GM12878 (cell line): Measurements from ENCODE around the gene DNAH1. TPM values are rescaled to one million over a fixed set of nuclear protein-coding genes. Genes with fewer than 3 reads are reported as not detected.

Experiments used
- ATAC-seq: fragments of 200-7000 bp; cut with Tn5 transposase; 3 replicates; pipeline ENCODE4 v1.9.1; 2020; ENCODE audit warnings: mild to moderate bottlenecking, moderate library complexity
- BruUV-seq: library from RNA; stranded (reverse); fragments of 400-500 nt; replicated peaks from 2 replicates; lab custom pipeline; 2021; lab: Mats Ljungman, UMichigan
- CTCF ChIA-PET: fragments of 300-600 bp; sonication (Branson Sonifier 250); formaldehyde crosslinking; extraction: SDS; loops from one replicate; lab custom pipeline; 2021; ENCODE audit warnings: inconsistent platforms; lab: Yijun Ruan, JAX
- POLR2A ChIA-PET: fragments of 350-600 bp; formaldehyde crosslinking; extraction: SDS; loops from one replicate; lab custom pipeline; 2021; ENCODE audit warnings: inconsistent platforms; lab: Charles Lee
- RAD21 ChIA-PET: fragments of 300-600 bp; sonication (Branson Sonifier 250); formaldehyde crosslinking; loops from one replicate; lab custom pipeline; 2023; ENCODE audit warnings: antibody characterized with exemption; ENCODE audit not compliant: unreplicated experiment; lab: Charles Lee
- SMC1A ChIA-PET: fragments of 300-600 bp; sonication (Branson Sonifier 250); formaldehyde crosslinking; loops from one replicate; lab custom pipeline; 2023; ENCODE audit not compliant: unreplicated experiment, uncharacterized antibody; lab: Charles Lee
- DNase-seq: peaks from one replicate; pipeline ENCODE4 v3.0.0-alpha.2; 2011; ENCODE audit warnings: low read depth, low spot score
- FAIRE-seq: peaks from 3 replicates; lab custom pipeline; 2011; peaks lifted over from hg19 to GRCh38; lab: Jason Lieb, UNC
- H2AFZ ChIP-seq: 2 replicates; pipeline ENCODE4 v1.6.0; 2011; ENCODE audit warnings: low read depth, low read length, control low read depth; ENCODE audit not compliant: control insufficient read depth
- H3K27ac ChIP-seq: 2 replicates; pipeline ENCODE4 v1.5.1; 2011; ENCODE audit warnings: control low read depth; ENCODE audit not compliant: control insufficient read depth, insufficient read depth
- H3K27me3 ChIP-seq, 2 experiments: replicated peaks in 1 of 2; 2 replicates each; pipeline versions ENCODE4 v1.6.0 to v1.6.1; 2011; ENCODE audit warnings: low read length in 1 of 2; ENCODE audit not compliant: control insufficient read depth in 2 of 2, insufficient read depth in 2 of 2
- H3K36me3 ChIP-seq, 2 experiments: 2 replicates each; pipeline ENCODE4 v1.5.1; 2011; ENCODE audit warnings: low read length in 1 of 2; ENCODE audit not compliant: control insufficient read depth in 2 of 2, insufficient read depth in 2 of 2
- H3K4me1 ChIP-seq: 2 replicates; pipeline ENCODE4 v1.6.1; 2011; ENCODE audit warnings: mild to moderate bottlenecking, low read length, moderate library complexity, mixed read lengths; ENCODE audit not compliant: control insufficient read depth, insufficient read depth
- H3K4me2 ChIP-seq: 2 replicates; pipeline ENCODE4 v1.6.0; 2011; ENCODE audit warnings: control low read depth; ENCODE audit not compliant: control insufficient read depth, insufficient read depth
- H3K4me3 ChIP-seq: fragments of 200-600 bp; sonication (generic); 2 replicates; pipeline ENCODE4 v1.5.1; 2016
- H3K79me2 ChIP-seq: 2 replicates; pipeline ENCODE4 v1.6.0; 2011; ENCODE audit warnings: low read length; ENCODE audit not compliant: control insufficient read depth, insufficient read depth
- H3K9ac ChIP-seq: 2 replicates; pipeline ENCODE4 v1.8.0; 2011; ENCODE audit warnings: low read length, control low read depth, mixed read lengths; ENCODE audit not compliant: control insufficient read depth, insufficient read depth
- H3K9me3 ChIP-seq: replicated peaks from 3 replicates; pipeline ENCODE4 v1.5.1; 2011; ENCODE audit warnings: mild to moderate bottlenecking, low read length; ENCODE audit not compliant: control insufficient read depth, insufficient read depth
- H4K20me1 ChIP-seq: 2 replicates; pipeline ENCODE4 v1.6.0; 2011; ENCODE audit not compliant: control insufficient read depth, insufficient read depth
- SMAD1 ChIP-seq: fragments of 450-650 bp; IDR thresholded peaks from 2 replicates; pipeline ENCODE4 v1.6.1; 2018; ENCODE audit warnings: mild to moderate bottlenecking, low read depth; ENCODE audit not compliant: partially characterized antibody
- YBX1 ChIP-seq: fragments of 450-650 bp; IDR thresholded peaks from 2 replicates; pipeline ENCODE4 v1.6.1; 2016; ENCODE audit warnings: antibody characterized with exemption
- WGBS: methylation state at CpG from one replicate; pipeline ENCODE4 v1.1.6; 2016; ENCODE audit warnings: low lambda C conversion rate; ENCODE audit not compliant: insufficient replicate concordance, insufficient coverage; ENCODE audit errors: missing lambda C conversion rate; 5-methylcytosine and 5-hydroxymethylcytosine counted together
- in situ Hi-C: fragments of 300-500 bp; cut with MboI; formaldehyde crosslinking; loops from 9 replicates; pipeline ENCODE4 v1.14.3; 2018; ENCODE audit warnings: mixed read lengths
- intact Hi-C: fragments of 100-400 bp; cut with micrococcal nuclease; formaldehyde crosslinking; loops from one replicate; pipeline ENCODE4 v1.14.2; 2022; ENCODE audit not compliant: unreplicated experiment
- polyA plus RNA-seq, 11 experiments: library from polyadenylated mRNA; depleted of rRNA in 4 of 11; unstranded in 6 of 11; stranded (reverse) in 5 of 11; fragments of >200 nt; fragmentation: Nextera tagmentation in 4 of 11; fragmentation: Illumina TruSeq in 1 of 11; extraction: Ambion mirVana in 4 of 11; extraction: Trizol in 1 of 11; gene quantifications; 1 replicate in 1 of 11; 2 replicates in 10 of 11; pipeline versions ENCODE4 v1.2.1 to v1.2.3, GENCODE V29; 2011 to 2016; ENCODE audit warnings: inconsistent platforms in 2 of 11, missing spikeins in 2 of 11, low read depth in 1 of 11
- total RNA-seq, 4 experiments: library from RNA; depleted of rRNA in 3 of 4; stranded (reverse); fragments of >200 nt in 3 of 4; fragmentation: Illumina TruSeq in 1 of 4; extraction: Trizol in 1 of 4; gene quantifications; 2 replicates each; pipeline versions ENCODE4 v1.2.1 to v1.2.3, GENCODE V29; 2013 to 2021
- TF ChIP-seq, protein P1 (sequence below): IDR thresholded peaks from 2 replicates; pipeline ENCODE4 v1.6.1; 2011; ENCODE audit warnings: borderline replicate concordance, low read depth, mild to moderate bottlenecking, moderate library complexity, mixed read lengths, low read length; ENCODE audit not compliant: insufficient read depth; ENCODE audit errors: extremely low read length
- TF ChIP-seq, protein P2 (sequence below): fragments of 450-650 bp; formaldehyde crosslinking; IDR thresholded peaks from 2 replicates; pipeline ENCODE4 v1.4.0; 2022; ENCODE audit warnings: mild to moderate bottlenecking, moderate library complexity
- TF ChIP-seq, protein P3 (sequence below): fragments of 150-350 bp; IDR thresholded peaks from 2 replicates; pipeline ENCODE4 v1.6.1; 2014; ENCODE audit warnings: mild to moderate bottlenecking, low read depth, low read length

DNAH1 gene
- total and polyA plus RNA-seq, 10 of the 15 experiments (the other 5 are each of a cell fraction or from before 2014, with no cell fraction given), result 0.31 to 5.8 (median 2.7) TPM

DNA sequence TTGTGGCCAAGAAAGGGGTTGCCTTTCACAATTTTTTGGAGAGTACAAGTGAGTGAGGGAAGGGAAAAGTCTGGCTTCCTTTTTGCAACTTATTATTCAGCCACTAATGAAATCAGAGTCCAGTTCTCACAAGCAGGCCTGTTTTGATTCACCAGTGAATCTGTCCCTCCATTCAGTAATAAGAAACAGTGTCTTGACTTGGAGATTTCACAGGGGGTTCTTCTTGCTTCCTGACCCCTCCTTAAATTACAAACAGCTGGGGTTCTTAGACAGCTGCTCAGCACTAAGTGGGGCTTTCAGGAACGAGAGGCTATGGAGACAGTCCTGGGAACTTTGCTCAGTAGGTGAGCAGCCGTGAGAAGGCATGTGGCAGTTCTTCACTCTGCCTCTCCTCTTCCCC is 104.3 kb downstream of the DNAH1 start:
- H3K27ac ChIP-seq, result no peak overlapping the region
- BruUV-seq, result no TSS peak
- intact Hi-C loops (no loop called here), in situ Hi-C loops (no loop called here)
- H3K27me3 ChIP-seq, result no peaks in the 10 kb centered on the region; a peak in 1 of 4 replicates
- H3K9me3 ChIP-seq, result no peaks in the 10 kb centered on the region
- H3K79me2 ChIP-seq, result no peaks in the 10 kb centered on the region
- ChIA-PET CTCF (interaction anchor here (1.4 to 2.9 kb wide), 5 partner anchors 8 to 28 kb away, joined by 3 to 14 read pairs (median 6); partner anchors contain the start of gene SEMA3G), RAD21 (no interaction called here), SMC1A (interaction anchor here (2.3 kb wide), 1 partner anchor 8 kb away, joined by 6 read pairs; no protein-coding TSS in a partner anchor), POLR2A (no interaction called here)
- H2AFZ ChIP-seq, result no peak overlapping the region
- H3K4me3 ChIP-seq, result no peak overlapping the region
- no peak for TF ChIP-seq YBX1
- TF ChIP-seq, protein P1, sequence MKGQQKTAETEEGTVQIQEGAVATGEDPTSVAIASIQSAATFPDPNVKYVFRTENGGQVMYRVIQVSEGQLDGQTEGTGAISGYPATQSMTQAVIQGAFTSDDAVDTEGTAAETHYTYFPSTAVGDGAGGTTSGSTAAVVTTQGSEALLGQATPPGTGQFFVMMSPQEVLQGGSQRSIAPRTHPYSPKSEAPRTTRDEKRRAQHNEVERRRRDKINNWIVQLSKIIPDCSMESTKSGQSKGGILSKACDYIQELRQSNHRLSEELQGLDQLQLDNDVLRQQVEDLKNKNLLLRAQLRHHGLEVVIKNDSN, result no peak
- no peak for TF ChIP-seq SMAD1
- TF ChIP-seq, protein P2, sequence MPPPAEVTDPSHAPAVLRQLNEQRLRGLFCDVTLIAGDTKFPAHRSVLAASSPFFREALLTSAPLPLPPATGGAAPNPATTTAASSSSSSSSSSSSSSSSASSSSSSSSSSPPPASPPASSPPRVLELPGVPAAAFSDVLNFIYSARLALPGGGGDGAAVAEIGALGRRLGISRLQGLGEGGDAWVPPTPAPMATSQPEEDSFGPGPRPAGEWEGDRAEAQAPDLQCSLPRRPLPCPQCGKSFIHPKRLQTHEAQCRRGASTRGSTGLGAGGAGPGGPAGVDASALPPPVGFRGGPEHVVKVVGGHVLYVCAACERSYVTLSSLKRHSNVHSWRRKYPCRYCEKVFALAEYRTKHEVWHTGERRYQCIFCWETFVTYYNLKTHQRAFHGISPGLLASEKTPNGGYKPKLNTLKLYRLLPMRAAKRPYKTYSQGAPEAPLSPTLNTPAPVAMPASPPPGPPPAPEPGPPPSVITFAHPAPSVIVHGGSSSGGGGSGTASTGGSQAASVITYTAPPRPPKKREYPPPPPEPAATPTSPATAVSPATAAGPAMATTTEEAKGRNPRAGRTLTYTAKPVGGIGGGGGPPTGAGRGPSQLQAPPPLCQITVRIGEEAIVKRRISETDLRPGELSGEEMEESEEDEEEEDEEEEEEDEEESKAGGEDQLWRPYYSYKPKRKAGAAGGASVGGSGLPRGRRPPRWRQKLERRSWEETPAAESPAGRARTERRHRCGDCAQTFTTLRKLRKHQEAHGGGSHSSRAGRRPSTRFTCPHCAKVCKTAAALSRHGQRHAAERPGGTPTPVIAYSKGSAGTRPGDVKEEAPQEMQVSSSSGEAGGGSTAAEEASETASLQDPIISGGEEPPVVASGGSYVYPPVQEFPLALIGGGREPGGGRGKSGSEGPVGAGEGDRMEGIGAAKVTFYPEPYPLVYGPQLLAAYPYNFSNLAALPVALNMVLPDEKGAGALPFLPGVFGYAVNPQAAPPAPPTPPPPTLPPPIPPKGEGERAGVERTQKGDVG (CRISPR knock-in tag), result no peak
- TF ChIP-seq, protein P3, sequence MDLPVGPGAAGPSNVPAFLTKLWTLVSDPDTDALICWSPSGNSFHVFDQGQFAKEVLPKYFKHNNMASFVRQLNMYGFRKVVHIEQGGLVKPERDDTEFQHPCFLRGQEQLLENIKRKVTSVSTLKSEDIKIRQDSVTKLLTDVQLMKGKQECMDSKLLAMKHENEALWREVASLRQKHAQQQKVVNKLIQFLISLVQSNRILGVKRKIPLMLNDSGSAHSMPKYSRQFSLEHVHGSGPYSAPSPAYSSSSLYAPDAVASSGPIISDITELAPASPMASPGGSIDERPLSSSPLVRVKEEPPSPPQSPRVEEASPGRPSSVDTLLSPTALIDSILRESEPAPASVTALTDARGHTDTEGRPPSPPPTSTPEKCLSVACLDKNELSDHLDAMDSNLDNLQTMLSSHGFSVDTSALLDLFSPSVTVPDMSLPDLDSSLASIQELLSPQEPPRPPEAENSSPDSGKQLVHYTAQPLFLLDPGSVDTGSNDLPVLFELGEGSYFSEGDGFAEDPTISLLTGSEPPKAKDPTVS, result no peak
- H3K4me1 ChIP-seq, result no peaks in the 10 kb centered on the region
- no peak overlapping the region for H3K4me2 ChIP-seq
- H4K20me1 ChIP-seq, result no peaks in the 10 kb centered on the region
- H3K9ac ChIP-seq, result no peak overlapping the region
- no peaks in the 10 kb centered on the region for H3K36me3 ChIP-seq
- FAIRE-seq, result no peak
- WGBS, result 63% methylated on average over 2 of the region's 2 CpGs
- no peak for ATAC-seq
- no peak for DNase-seq
